ENCODE measurements around the gene POLDIP3.
"Not testable (repeated sequence)": the region's sequence is repeated elsewhere in the genome, so short reads cannot be mapped to it uniquely, and the experiment has no call there.

- TF ChIP-seq CTCF (conservative IDR thresholded peaks at IDR 0.05); ZFX (IDR thresholded peaks at IDR 0.05): not testable (repeated sequence)
These were observed 77.4 kb downstream of the POLDIP3 start for GRCh38 chr22:42537199-42537831.

All from C4-2B (cell line).